Fibroblast of gingiva (primary cell): Measurements from ENCODE around the gene MCAM.

Experiments used
- DNase-seq: peaks from one replicate; pipeline ENCODE4 v3.0.0-alpha.2; 2011; ENCODE audit warnings: low read depth

MCAM gene

DNA sequence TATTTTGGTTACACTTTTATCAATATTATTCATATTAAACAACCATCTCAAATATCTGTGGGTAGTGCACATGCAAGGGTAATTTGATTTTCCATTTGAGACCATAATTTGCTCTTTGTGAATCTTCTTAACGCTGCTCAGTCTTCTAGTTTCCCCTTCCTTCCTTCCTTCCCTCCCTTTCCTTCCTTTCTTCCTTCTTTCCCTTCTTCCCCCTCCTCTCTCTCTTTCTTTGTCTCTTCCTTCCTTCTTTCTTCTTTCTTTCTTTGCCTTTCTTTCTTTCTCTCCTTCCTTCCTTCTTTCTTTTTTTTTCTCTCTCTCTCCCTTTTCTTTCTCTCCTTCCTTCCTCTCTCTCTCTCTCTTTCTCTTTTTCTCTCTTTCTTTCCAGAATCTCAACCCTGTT lies 13.3 kb upstream of the MCAM start:
- no peak for DNase-seq

DNA sequence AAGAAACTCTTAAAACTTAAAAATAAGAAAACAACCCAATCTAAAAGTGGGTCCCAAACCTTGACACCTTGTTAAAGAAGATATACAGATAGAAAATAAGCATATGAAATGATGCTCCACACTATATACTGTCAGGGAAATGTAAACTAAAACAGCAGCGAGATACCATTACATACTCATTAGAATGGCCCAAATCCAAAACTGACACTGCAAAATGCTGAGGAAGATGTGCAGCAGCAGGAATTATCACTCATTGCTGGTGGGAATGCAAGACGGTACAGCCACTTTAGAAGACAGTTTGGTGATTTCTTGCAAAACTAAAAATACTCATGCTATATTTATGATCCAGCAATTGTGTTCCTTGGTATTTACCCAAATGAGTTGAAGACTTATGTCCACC lies 12.4 kb upstream of the MCAM start:
- DNase-seq, result no peak

DNA sequence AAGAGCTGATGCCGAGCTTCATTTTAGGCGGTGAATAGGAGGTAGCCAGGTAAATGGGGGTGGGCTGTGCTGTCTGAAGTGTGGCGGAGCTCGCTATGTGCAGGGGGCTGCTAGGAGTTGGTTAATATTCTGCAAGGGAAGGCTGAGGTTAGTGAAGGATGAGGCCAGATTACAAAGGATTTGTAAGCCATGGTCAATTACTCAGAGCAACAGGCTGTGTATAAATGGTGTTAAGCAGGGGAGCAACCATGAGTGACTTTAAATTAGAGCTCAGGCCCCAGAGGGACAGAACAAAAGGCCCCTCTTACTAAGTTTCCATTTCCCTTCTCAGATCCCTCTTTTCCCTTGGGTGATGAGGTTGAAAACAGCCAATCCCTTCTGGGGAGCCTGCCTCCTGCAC lies 7.3 kb upstream of the MCAM start:
- no peak for DNase-seq

DNA sequence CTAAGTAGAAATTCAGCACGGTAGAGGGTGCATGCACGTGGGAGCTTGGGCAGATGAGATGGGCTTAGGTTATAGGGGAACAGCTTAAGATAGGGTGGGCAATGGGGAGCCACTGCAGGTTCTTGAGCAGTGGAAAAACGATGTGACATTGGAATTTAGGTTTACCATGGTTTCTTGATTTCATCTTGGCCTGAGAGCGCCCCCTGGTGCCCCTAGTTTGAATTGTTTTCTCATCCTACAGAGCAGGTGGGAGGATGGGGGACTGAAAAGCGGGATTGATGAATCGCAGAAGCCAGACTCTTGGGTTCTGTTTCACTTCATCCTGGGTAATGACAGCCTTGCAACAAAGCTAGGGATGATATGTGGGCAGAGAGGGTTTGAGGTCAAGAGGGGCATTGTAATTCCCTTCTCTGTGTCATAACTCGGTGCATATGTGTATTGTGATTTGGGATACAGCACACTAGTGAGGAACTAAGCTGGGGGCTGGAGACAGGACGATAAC lies 6.7 kb upstream of the MCAM start:
- peak; percentile 35 for DNase-seq

- DNase-seq, result no peak
Observed at GRCh38 chr11:119322921-119323531, 6.1 kb upstream of the MCAM start.

DNA sequence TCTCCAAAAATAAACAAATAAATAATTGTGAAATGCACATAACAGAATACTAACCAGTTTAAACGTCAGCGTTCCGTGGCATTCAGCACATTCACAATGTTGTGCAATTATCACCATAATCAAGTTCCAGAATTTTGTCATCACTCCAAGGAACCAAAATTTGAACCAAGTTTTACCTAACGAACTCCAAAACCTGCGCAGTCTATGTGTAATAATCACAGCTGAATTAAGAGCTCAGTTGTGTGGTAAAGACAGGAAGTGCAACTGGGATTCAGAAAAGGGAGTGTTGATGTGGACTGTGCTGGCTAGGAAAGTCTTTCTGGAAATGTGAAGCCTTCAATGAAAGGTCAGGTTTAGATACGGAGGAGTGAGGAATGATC lies 5.4 kb upstream of the MCAM start:
- peak; percentile 42 for DNase-seq

- DNase-seq, result peak; percentile 32
Observed at GRCh38 chr11:119320776-119321524, 4.0 kb upstream of the MCAM start.

DNA sequence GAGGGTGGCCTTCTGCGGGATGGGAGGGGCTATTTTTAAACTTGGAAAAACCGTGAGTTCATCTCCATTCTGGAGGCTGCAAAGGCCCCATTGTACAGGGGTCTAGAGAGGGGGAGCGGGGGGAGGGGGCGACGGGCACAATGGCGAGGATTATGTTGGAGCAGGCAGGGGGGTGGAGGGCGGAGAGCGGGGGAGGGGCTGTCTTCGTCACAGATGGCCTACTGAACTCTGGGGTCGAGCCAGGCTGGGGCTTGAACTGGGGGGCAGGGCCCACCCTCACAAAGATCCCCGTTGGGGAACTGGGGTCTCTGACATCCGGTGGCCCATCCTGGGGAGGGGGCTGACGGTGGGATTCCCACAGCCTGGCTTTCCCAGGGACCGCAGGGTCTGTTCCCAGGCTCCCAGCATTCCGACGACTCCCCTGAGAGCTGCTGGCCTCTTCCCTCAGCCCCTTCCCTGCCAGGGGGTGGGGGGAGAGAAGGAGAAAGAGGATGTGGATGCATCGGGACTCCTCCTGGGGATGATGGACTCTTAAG lies 3.4 kb upstream of the MCAM start:
- DNase-seq, result no peak

DNA sequence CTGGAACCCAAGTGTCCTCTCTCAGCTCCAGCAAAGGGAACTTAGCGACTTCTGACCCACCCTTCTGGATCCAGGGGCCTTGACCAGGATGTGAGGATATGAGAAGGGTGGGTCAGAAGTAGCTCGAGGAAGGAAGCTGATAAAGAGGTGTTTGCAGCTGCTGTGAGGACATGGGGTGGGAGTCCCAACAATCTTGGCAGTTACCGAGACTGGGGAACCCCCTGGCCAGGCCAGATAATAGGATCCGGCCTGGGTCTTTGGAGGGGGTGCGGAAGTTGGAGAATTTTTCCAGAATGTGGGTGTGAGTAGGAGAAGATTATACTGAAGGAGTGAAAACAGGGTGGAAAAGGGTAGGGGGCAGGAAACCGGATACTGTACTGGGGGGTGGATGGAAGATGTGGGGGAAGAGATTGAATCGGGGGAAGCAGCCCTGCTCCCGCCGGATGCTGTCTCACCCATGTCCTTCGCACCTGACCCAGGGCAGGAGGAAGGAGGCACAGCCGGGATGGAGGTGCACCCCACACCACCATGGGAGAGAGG lies 2.8 kb upstream of the MCAM start:
- DNase-seq, result no peak

DNA sequence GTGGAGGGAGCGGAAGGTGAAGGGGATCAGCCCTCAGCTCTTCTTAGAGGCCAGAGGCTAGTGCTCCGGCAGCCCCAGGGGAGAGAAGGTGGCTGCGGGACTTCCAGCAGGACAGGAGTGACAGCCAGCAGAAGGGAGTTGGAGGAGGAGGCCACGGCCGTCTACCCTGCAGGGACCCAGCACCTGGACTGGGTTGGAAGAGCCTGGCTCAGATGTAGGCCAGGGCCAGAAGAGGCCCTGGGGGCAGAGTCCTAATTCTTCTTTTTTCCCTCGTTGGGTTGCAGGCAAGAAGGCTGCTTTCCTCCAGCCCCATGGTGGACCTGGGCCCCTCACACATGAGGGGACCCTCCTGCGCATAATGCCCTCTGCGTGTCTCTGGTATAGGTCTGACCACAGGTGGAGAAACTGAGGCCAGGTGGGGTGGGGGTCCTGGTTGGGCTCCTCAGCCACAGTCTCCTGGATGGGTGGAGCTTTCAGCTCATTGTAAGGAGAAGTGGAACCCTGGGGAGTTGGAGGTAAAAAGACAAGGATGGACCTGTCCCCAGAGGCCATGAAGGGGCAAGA lies 2.3 kb upstream of the MCAM start:
- no peak for DNase-seq

DNA sequence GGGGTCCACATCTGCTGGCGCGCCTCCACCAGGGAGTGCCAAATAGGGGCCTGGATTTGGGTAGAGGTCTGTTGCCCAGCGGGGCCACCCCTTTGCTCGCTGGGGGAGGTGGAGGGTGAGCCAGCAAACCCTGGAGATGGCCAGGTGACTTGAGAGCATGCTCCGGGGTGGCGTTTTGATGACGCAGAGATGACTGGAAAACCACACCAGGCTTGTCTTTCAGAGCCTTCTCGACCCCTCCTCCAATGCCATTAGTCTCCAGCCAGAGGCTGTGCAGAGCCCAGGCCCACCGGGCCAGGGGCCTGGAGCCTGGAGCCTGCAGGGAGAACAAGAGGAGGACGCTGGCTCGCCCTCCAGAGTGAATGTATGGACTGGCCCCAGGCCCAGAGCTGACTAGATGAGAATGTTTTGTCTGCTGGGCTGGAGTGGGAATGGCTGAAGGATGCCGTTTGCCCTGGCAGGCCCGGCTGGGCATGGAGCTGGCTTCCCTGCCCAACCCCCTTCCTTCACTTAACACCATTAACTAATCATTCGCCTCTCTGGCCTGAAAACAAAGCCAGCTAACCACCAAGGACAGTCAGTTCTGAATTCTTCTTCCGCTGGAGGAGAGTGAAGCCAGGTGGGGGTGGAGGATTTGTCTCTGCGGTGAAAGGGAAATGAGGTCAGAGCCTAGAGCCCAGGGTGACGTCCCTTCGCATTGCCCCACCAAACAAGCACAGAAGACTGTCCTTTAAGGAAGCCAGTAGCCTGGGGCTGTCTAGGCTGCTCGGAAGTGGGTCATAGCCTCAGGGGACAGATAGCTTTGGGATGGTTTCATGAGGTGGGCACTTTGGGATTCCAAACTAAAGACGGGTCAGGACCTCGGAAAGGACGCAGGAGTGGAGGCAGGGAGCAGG lies 1.6 kb upstream of the MCAM start:
- DNase-seq, result peak; percentile 16

GRCh38 chr11:119317592-119318239 lies 786 bp upstream of the MCAM start:
- no peak for DNase-seq

GRCh38 chr11:119316016-119316728 lies 758 bp downstream of the MCAM start:
- DNase-seq, result no peak

DNA sequence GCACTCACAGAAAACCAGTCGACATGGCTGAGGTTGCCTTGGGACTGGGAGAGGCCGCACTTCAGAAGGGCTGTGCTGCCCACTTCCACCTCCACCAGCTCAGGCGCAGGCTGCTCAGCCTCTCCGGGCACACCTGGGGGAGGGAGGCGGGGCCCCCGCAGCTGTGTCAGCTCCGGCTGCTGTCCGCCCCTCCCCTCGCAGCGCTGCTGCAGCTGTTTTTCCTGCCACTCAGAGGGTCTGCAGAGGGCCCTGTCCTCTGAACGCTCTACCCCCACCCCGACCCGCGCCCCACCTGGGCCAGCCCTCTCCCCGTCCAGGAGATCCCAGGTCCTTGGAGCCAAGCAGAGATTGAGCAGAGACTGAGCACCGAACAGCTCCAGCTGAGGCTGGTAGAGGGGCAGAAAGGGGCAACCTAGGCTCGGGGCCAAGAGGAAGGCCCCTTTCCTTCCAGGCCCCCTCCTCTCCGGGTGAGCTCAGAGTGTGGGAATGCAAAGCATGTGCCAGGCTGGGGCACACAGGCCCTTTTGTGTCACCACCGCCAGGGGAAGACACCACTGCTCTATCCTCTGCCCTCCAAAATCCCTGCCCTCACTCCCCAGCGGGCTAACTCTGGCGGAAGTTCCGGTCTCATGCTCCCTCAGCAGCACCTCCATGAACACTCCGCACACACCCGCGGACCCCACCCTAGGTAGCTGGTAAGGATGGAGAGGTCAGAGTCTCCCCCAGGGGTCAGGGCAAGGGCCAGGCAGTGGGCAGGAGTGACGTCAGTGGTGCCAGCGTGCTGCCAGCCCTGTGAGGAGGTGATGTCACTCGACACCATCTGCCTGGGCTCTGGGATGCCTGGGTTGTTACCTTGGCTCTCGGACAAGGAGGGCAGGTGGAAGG lies 1.6 kb downstream of the MCAM start:
- DNase-seq, result no peak

GRCh38 chr11:119314726-119315125 lies 2.2 kb downstream of the MCAM start:
- DNase-seq, result no peak

DNA sequence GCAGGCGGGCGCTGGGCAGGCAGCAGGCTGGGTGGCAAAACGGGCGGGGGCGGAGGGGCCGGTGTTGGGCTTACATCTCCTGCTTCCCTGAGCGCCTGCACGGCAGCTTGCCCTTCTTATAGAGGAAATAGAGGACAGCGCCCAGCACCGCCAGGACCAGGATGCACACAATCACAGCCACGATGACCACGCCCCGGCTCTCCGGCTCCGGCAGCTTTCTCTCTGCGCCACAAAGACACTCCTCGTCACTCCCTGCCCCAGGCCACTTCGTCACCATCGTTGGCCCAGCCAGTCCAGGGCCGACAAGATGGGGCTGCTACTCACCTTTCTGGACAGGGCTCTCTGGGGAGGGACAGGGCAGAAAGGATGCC lies 6.3 kb downstream of the MCAM start:
- no peak for DNase-seq

GRCh38 chr11:119309953-119310681 lies 6.8 kb downstream of the MCAM start:
- DNase-seq, result no peak

DNA sequence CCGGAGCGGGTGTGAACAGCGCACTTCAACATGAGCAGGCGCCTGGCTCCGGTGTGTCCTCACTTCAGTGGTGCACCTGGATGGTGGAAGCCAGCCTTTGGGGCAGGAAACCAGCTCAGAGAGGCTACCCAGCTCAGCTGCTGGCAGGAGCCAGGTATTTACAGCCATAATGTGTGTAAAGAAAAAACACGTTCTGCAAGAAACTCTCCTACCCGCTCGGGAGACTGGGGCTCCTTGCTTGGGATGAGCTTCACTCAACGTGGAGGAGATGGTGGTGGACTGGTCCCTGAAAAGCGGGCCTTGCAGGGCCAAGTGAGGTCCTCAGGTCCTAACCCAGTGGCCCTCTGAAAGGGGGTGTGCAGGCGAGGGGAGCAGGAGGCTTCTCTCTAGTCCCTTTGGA lies 7.5 kb downstream of the MCAM start:
- no peak for DNase-seq

DNA sequence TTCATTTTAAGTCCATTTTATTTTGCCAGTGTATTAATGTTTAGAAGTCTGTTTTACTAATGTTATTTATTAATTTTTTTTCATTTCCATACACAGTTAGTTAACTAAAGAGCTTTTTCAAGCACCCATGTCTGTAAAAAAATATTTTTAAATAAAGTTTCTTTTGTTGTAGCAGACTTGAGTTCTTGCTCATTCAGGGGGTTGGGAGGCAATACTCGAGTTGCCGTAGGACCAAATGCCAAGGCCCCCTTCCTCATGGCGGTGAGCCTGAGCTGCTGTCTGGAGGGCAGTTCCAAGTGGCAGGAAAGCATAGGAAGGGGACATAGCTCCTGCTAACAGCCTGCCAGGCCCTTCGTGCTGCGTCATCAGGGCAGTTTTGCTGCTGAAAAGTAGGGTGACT lies 9.0 kb downstream of the MCAM start:
- DNase-seq, result no peak
